Measurements from ENCODE around the gene RAB17. TPM values are rescaled to one million over a fixed set of nuclear protein-coding genes. Genes with fewer than 3 reads are reported as not detected.

Gene RAB17
- total RNA-seq, 2 donors from 2014 or later = 6.4 to 6.5 TPM

DNA sequence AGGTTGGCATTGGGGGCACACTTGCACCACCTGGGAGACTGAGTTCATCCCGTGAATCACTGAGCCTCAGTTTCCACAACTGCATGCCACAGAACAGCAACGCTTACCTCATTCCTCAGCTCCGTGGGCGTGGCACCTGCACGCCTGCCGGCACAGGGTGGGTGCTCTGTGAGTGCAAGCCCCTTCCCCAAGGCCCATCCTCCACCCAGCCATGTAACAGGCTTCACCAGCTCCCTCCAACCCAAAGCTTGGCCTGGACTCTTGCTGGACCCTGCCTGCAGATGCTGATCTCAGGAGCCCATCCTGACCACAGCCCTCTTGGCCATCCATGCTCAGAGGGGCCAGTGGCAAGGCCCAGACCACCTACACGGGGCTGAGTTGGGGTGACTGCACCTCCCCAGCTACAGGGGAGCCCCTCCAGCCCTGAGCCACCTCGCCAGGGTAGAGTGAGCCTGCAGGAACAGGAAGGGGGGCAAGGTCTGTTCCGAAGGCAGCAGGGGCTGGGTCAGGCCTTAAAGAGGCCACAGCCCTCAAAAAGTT lies 22.3 kb downstream of the RAB17 start:
- peaks cover 0 to 9% of the 10 kb centered on the region in 2 donors for H3K4me1 ChIP-seq (ENCODE audit: control insufficient read depth in 1 of 2, low read depth in 2 of 2)
- no peaks in the 10 kb centered on the region for H3K9me3 ChIP-seq
- H3K4me3 ChIP-seq = no peak overlapping the region
- TF ChIP-seq, protein P1, sequence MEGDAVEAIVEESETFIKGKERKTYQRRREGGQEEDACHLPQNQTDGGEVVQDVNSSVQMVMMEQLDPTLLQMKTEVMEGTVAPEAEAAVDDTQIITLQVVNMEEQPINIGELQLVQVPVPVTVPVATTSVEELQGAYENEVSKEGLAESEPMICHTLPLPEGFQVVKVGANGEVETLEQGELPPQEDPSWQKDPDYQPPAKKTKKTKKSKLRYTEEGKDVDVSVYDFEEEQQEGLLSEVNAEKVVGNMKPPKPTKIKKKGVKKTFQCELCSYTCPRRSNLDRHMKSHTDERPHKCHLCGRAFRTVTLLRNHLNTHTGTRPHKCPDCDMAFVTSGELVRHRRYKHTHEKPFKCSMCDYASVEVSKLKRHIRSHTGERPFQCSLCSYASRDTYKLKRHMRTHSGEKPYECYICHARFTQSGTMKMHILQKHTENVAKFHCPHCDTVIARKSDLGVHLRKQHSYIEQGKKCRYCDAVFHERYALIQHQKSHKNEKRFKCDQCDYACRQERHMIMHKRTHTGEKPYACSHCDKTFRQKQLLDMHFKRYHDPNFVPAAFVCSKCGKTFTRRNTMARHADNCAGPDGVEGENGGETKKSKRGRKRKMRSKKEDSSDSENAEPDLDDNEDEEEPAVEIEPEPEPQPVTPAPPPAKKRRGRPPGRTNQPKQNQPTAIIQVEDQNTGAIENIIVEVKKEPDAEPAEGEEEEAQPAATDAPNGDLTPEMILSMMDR (IDR thresholded peaks at IDR 0.05) = no peak
- ATAC-seq (ENCODE audit: insufficient number of reproducible peaks, low FRiP score, low read depth) = no peak
- H3K27ac ChIP-seq = no peak overlapping the region
- DNase-seq (ENCODE audit: low spot score) = no peak
- H3K36me3 ChIP-seq = no peaks in the 10 kb centered on the region
- H3K27me3 ChIP-seq (replicated peaks; ENCODE audit: insufficient read depth) = no peaks in the 10 kb centered on the region

DNA sequence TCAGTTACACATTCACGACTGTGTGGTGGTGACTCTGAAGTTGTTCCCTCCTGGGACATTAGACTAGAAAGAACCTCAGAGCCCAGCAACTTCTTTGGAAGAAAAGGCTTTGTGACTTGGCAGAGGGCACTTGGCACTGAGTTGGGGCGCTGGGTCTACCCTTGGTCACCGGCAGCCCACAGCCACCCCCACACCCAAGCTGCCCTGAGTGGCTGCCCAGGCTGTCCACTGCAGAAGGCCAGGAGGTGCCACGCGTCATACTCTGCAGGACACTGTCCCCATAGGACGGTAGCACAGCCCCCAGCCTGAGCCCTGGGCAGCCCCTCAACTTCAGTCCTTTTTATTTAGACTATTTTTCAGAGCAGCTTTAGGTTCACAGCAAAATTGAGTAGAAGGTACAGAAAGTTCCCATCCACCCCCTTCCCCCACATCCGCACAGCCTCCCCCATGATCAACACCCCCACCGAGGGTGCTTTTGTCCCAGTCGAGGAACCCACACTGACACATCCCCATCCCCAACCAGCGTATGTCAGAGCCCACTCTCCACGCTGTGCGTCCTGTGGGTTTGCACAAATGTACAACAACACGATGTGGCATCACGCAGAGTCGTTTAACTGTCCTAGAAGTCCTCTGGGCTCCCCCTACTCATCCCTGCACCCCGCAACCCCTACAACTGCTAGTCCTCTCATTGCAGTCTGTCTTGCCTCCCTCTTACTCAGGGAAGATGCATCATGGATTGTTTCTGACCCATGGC lies 23.1 kb downstream of the RAB17 start:
- no peaks in the 10 kb centered on the region for H3K9me3 ChIP-seq
- H3K36me3 ChIP-seq = no peaks in the 10 kb centered on the region
- H3K27me3 ChIP-seq (replicated peaks; ENCODE audit: insufficient read depth) = no peaks in the 10 kb centered on the region
- H3K27ac ChIP-seq = no peak overlapping the region
- DNase-seq (ENCODE audit: low spot score) (no peak), ATAC-seq (ENCODE audit: insufficient number of reproducible peaks, low FRiP score, low read depth) (no peak)
- H3K4me3 ChIP-seq = no peak overlapping the region
- TF ChIP-seq, protein P1 (IDR thresholded peaks at IDR 0.05) = no peak
- H3K4me1 ChIP-seq (ENCODE audit: control insufficient read depth in 1 of 2, low read depth in 2 of 2) = peaks cover 0 to 8% of the 10 kb centered on the region in 2 donors

DNA sequence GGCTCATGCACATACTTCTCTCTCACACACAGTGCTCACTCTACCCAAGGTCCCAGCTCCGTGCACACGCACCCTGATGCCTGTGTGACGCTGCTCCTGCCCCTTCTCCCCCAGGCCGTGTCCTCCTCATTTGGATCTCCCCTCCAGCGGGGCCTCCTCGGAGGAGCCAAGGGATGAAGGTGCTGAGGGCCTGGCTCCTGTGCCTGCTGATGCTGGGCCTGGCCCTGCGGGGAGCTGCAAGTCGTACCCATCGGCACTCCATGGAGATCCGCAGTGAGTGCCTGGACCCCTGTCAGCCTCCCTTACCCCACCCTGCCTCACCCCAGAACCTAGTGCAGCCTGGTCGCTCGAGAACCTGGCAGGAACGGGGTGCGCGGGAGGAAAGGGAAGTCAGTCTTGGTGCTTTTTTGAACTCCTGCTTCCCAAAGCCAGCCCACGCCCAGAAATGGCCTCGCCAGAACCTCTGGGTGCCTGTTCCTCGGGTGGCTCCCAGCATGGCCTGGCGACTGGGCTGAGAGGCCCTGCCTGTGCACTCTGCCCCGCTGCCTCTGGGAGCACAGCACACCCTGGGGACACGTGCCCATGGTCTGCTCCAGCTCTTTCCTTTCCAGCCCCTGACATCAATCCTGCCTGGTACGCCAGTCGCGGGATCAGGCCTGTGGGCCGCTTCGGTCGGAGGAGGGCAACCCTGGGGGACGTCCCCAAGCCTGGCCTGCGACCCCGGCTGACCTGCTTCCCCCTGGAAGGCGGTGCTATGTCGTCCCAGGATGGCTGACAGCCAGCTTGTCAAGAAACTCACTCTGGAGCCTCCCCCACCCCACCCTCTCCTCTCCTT lies 23.9 kb downstream of the RAB17 start, which contains the start of gene PRLH:
Gene PRLH, plus strand, starts transcription at position 174 of the 835 bp plus-strand sequence. Its CDS starts 0 bp downstream, at position 174.
- H3K4me1 ChIP-seq (ENCODE audit: control insufficient read depth in 1 of 2, low read depth in 2 of 2) = peaks cover 0 to 1% of the 10 kb centered on the region in 2 donors
- H3K9me3 ChIP-seq = no peaks in the 10 kb centered on the region
- no peak for ATAC-seq (ENCODE audit: insufficient number of reproducible peaks, low FRiP score, low read depth)
- H3K27ac ChIP-seq = no peak within 1 kb of the TSS
- H3K36me3 ChIP-seq = no peaks in the 10 kb centered on the region
- H3K27me3 ChIP-seq (replicated peaks; ENCODE audit: insufficient read depth) = no peaks in the 10 kb centered on the region
- no peak for DNase-seq (ENCODE audit: low spot score)
- TF ChIP-seq, protein P1 (IDR thresholded peaks at IDR 0.05) = no peak
- H3K4me3 ChIP-seq = no peak within 1 kb of the TSS

DNA sequence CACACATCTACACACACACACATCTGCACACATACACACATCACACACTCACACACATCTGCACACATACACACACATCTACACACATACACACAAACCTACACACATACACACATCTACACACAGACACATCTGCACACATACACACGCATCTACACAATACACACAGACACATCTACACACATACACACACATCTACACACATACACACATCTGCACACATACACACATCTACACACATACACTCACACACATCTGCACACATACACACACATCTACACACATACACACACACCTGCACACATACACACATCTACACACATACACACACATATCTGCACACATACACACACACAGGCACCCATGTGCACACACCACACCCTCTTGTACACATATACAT lies 24.6 kb downstream of the RAB17 start:
- no peaks in the 10 kb centered on the region for H3K36me3 ChIP-seq
- H3K4me1 ChIP-seq (ENCODE audit: control insufficient read depth in 1 of 2, low read depth in 2 of 2) = no peaks in the 10 kb centered on the region
- no peak overlapping the region for H3K4me3 ChIP-seq
- TF ChIP-seq, protein P1 (IDR thresholded peaks at IDR 0.05) = no peak
- H3K27me3 ChIP-seq (replicated peaks; ENCODE audit: insufficient read depth) = no peaks in the 10 kb centered on the region
- no peak for DNase-seq (ENCODE audit: low spot score)
- H3K9me3 ChIP-seq = no peaks in the 10 kb centered on the region
- no peak for ATAC-seq (ENCODE audit: insufficient number of reproducible peaks, low FRiP score, low read depth)
- no peak overlapping the region for H3K27ac ChIP-seq

Data from thoracic aorta (tissue), 2 donors.